Keratinocyte (primary cell): Measurements from ENCODE around the gene MARS1. TPM values are rescaled to one million over a fixed set of nuclear protein-coding genes. Genes with fewer than 3 reads are reported as not detected.

Experiments used
- DNase-seq: peaks from one replicate; pipeline ENCODE4 v3.0.0-alpha.2; 2011; ENCODE audit warnings: low read depth, missing footprints, low spot score
- FAIRE-seq: peaks from 2 replicates; lab custom pipeline; 2011; peaks lifted over from hg19 to GRCh38; lab: Jason Lieb, UNC
- H2AFZ ChIP-seq: 2 replicates; pipeline ENCODE4 v1.6.0; 2012; ENCODE audit warnings: low read length, control low read depth, inconsistent platforms; ENCODE audit not compliant: control insufficient read depth
- H3K27ac ChIP-seq: 2 replicates; pipeline ENCODE4 v1.5.1; 2011; ENCODE audit warnings: low read length; ENCODE audit not compliant: control insufficient read depth, insufficient read depth
- H3K27me3 ChIP-seq: 3 replicates; pipeline ENCODE4 v1.6.0; 2011; ENCODE audit warnings: low read length; ENCODE audit not compliant: control insufficient read depth, insufficient read depth; ENCODE audit errors: extremely low read depth
- H3K36me3 ChIP-seq, 2 experiments: 2 replicates in 1 of 2; 3 replicates in 1 of 2; pipeline ENCODE4 v1.5.1; 2011; ENCODE audit warnings: low read length in 2 of 2, mild to moderate bottlenecking in 1 of 2; ENCODE audit not compliant: control insufficient read depth in 2 of 2, insufficient read depth in 2 of 2; ENCODE audit errors: extremely low read depth in 1 of 2
- H3K4me1 ChIP-seq: 3 replicates; pipeline ENCODE4 v1.5.1; 2011; ENCODE audit warnings: low read length; ENCODE audit not compliant: control insufficient read depth, insufficient read depth; ENCODE audit errors: extremely low read depth
- H3K4me2 ChIP-seq: 3 replicates; pipeline ENCODE4 v1.6.0; 2011; ENCODE audit warnings: low read depth, low read length; ENCODE audit not compliant: control insufficient read depth, insufficient read depth; ENCODE audit errors: extremely low read depth
- H3K4me3 ChIP-seq, 3 experiments: fragments of 200-600 bp in 1 of 3; sonication (generic) in 1 of 3; 2 replicates in 2 of 3; 3 replicates in 1 of 3; pipeline ENCODE4 v1.5.1; 2011 to 2016; ENCODE audit warnings: low read length in 3 of 3, mild to moderate bottlenecking in 3 of 3, control low read depth in 2 of 3, inconsistent platforms in 1 of 3, low read depth in 1 of 3, mixed read lengths in 1 of 3, mixed run types in 1 of 3, moderate library complexity in 1 of 3; ENCODE audit not compliant: control insufficient read depth in 2 of 3, insufficient read depth in 2 of 3; ENCODE audit errors: extremely low read depth in 1 of 3
- H3K79me2 ChIP-seq: 2 replicates; pipeline ENCODE4 v1.6.0; 2012; ENCODE audit warnings: low read length; ENCODE audit not compliant: control insufficient read depth, insufficient read depth
- H3K9ac ChIP-seq: 3 replicates; pipeline ENCODE4 v1.6.0; 2011; ENCODE audit warnings: low read length; ENCODE audit not compliant: control insufficient read depth, insufficient read depth; ENCODE audit errors: extremely low read depth
- H3K9me1 ChIP-seq: 3 replicates; pipeline ENCODE4 v1.6.0; 2011; ENCODE audit warnings: low read length; ENCODE audit not compliant: control insufficient read depth, insufficient read depth; ENCODE audit errors: extremely low read depth
- H3K9me3 ChIP-seq: 2 replicates; pipeline ENCODE4 v1.5.1; 2012; ENCODE audit warnings: low read depth, low read length; ENCODE audit not compliant: control insufficient read depth
- H4K20me1 ChIP-seq: 3 replicates; pipeline ENCODE4 v1.6.0; 2011; ENCODE audit warnings: low read length; ENCODE audit not compliant: control insufficient read depth, insufficient read depth; ENCODE audit errors: extremely low read depth
- CTCF ChIP-seq, 3 experiments: IDR thresholded peaks in 1 of 3; conservative IDR thresholded peaks in 1 of 3; optimal IDR thresholded peaks in 1 of 3; 2 replicates in 2 of 3; 3 replicates in 1 of 3; pipeline versions ENCODE3 to v1.5.1; 2011; ENCODE audit warnings: low read length in 3 of 3, mild to moderate bottlenecking in 3 of 3, moderate library complexity in 2 of 3, control low read depth in 1 of 3, inconsistent platforms in 1 of 3; ENCODE audit not compliant: insufficient read depth in 2 of 3; ENCODE audit errors: extremely low read depth in 1 of 3
- EZH2 ChIP-seq: IDR thresholded peaks from one replicate; pipeline ENCODE4 v1.6.1; 2012; ENCODE audit warnings: inconsistent platforms, mild to moderate bottlenecking, low read length, moderate library complexity
- dilution Hi-C: fragments of 300-500 bp; cut with MboI; formaldehyde crosslinking; loops from one replicate; pipeline ENCODE4 v1.7.0; 2020; ENCODE audit warnings: low sequenced_read_pairs; ENCODE audit not compliant: extremely low pct_ligation_motif_present
- polyA plus RNA-seq, 5 experiments: library from polyadenylated mRNA; depleted of rRNA in 3 of 5; stranded (reverse) in 3 of 5; stranded (forward) in 1 of 5; unstranded in 1 of 5; fragments of >200 nt; gene quantifications; 1 replicate in 1 of 5; 2 replicates in 3 of 5; 3 replicates in 1 of 5; pipeline versions ENCODE4 v1.2.1 to v1.2.3, GENCODE V29; 2011 to 2012; ENCODE audit warnings: missing spikeins in 2 of 5, low read depth in 1 of 5, low replicate concordance in 1 of 5

Gene MARS1
- polyA plus RNA-seq, 1 donor (not counting 4 experiments of a cell fraction or from before 2014, with no cell fraction given): 125 TPM

- Histone ChIP-seq H3K36me3 (no peaks in the 10 kb centered on the region), H3K9ac (no peak overlapping the region), H3K9me1 (no peaks in the 10 kb centered on the region), H3K4me1 (no peaks in the 10 kb centered on the region), H3K79me2 (no peaks in the 10 kb centered on the region), H2AFZ (no peak overlapping the region), H4K20me1 (no peaks in the 10 kb centered on the region), H3K27ac (no peak overlapping the region), H3K4me2 (no peak overlapping the region), H3K27me3 (no peaks in the 10 kb centered on the region), H3K9me3 (no peaks in the 10 kb centered on the region), H3K4me3 (no peak overlapping the region)
- no peak for TF ChIP-seq EZH2
- no peak for TF ChIP-seq CTCF (optimal IDR thresholded peaks at IDR 0.05 in 1 of 3, IDR thresholded peaks at IDR 0.05 in 1 of 3, conservative IDR thresholded peaks at IDR 0.05 in 1 of 3; ENCODE audit: extremely low read depth in 1 of 3, insufficient read depth in 2 of 3, low read length in 3 of 3)
- DNase-seq (no peak), FAIRE-seq (no peak)
- dilution Hi-C loops: no loop called here
Observed at GRCh38 chr12:57444744-57445143, 43.1 kb upstream of the MARS1 start.

GRCh38 chr12:57446292-57446960 lies 41.4 kb upstream of the MARS1 start:
- Histone ChIP-seq H3K27me3 (peaks cover 4% of the 10 kb centered on the region), H2AFZ (no peak overlapping the region), H3K27ac (no peak overlapping the region), H4K20me1 (no peaks in the 10 kb centered on the region), H3K4me3 (no peak overlapping the region), H3K9me1 (no peaks in the 10 kb centered on the region), H3K79me2 (no peaks in the 10 kb centered on the region), H3K4me1 (no peaks in the 10 kb centered on the region), H3K9ac (no peak overlapping the region), H3K9me3 (no peaks in the 10 kb centered on the region), H3K36me3 (no peaks in the 10 kb centered on the region), H3K4me2 (no peak overlapping the region)
- DNase-seq: no peak
- TF ChIP-seq CTCF (optimal IDR thresholded peaks at IDR 0.05 in 1 of 3, IDR thresholded peaks at IDR 0.05 in 1 of 3, conservative IDR thresholded peaks at IDR 0.05 in 1 of 3; ENCODE audit: extremely low read depth in 1 of 3, insufficient read depth in 2 of 3, low read length in 3 of 3) (no peak), EZH2 (no peak)
- no peak for FAIRE-seq
- dilution Hi-C loops: no loop called here
